GM10266 (cell line): Measurements from ENCODE around the gene G6PD.
"Not testable (repeated sequence)": the region's sequence is repeated elsewhere in the genome, so short reads cannot be mapped to it uniquely, and the experiment has no call there.

ENCODE experiments used
- DNase-seq: peaks from one replicate; pipeline ENCODE4 v3.0.0; 2012; ENCODE audit errors: extremely low spot score
- CTCF ChIP-seq: IDR thresholded peaks from 2 replicates; pipeline ENCODE4 v1.5.1; 2012; ENCODE audit warnings: mild to moderate bottlenecking, low read depth; ENCODE audit not compliant: control insufficient read depth, insufficient read depth; ENCODE audit errors: missing control alignments

G6PD gene

GRCh38 chrX:154541896-154542722 lies 4.5 kb downstream of the G6PD start:
- no peak for TF ChIP-seq CTCF

GRCh38 chrX:154541589-154541895 lies 5.1 kb downstream of the G6PD start:
- TF ChIP-seq CTCF: no peak
- no peak for DNase-seq

More at GRCh38 chrX:154541896-154542722, 4.5 kb downstream of the G6PD start:
- no peak for DNase-seq

DNA sequence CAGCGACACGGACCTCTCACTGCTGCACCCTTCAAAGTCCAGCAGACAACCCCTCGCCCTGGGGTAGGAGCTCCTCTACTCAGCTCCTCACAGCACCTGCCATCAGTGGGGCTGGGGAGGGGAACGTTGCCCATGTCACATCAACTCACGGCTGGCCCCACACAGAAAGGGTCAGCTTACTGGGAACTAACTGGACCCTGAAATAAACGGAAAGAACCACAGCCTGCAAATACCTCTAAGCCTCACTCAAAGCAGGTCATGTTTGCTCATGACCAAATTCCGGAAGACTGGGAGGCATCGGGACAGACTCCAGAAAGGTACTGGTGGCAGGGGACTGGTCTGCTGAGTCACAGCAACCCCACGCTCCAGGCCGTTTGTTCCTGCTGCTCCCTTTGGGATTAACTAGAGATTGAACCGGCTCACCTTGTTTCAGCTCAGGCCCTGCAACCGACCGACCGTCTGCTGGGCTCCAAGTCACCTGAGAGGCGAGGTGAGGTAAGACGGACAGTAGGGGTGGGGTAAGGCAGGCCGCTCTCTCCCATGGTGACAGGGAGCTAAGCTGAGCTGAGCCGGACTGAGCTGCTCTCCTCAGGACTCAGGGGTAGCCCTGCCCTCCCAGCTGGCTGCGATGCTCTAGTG lies 5.6 kb downstream of the G6PD start:
- TF ChIP-seq CTCF: no peak
- DNase-seq: no peak

GRCh38 chrX:154540365-154540764 lies 6.3 kb downstream of the G6PD start:
- not testable (repeated sequence) for DNase-seq

DNA sequence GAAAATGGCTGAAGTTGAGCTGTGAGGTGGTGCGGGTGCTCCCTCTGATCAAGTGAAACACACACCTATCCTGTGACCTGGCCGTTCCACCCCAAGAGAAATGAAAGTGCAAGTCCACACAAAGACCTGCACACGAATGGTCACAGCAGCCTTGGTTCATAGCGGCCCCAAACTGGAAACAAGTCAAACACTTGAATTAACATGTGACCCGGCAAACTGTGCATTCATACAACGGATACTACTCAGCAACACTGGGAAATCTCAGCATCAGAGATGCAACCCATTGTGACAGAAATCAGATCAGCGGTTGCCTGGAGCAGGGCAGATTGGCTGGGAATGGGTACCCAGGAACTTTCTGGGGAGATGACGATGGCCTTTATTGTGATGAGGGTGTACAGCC lies 7.6 kb downstream of the G6PD start:
- DNase-seq: no peak
- no peak for TF ChIP-seq CTCF

DNA sequence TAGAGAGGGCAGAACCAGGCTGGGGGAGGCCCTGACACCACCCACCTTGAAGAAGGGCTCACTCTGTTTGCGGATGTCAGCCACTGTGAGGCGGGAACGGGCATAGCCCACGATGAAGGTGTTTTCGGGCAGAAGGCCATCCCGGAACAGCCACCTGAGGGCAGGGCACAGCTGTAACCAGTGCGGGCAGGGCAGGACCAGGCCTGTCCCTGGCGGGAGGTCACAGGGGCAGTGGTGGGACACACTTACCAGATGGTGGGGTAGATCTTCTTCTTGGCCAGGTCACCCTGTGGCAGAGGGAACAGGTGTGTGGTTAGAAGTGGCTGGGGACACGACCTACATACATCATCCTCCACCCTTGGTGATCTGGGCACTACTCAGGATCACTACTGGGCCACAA lies 10.8 kb downstream of the G6PD start:
- DNase-seq: no peak
- TF ChIP-seq CTCF: no peak

- peak; percentile 99 for TF ChIP-seq CTCF
- DNase-seq: peak; percentile 84
Observed at GRCh38 chrX:154534526-154535322, 11.9 kb downstream of the G6PD start.
